H1 (cell line): ENCODE data around the gene RENBP. TPM values are rescaled to one million over a fixed set of nuclear protein-coding genes. Genes with fewer than 3 reads are reported as not detected.

Source experiments
- EP300 ChIP-seq, 2 experiments: IDR thresholded peaks; 1 replicate in 1 of 2; 2 replicates in 1 of 2; pipeline ENCODE4 v1.6.1; 2011 to 2012; ENCODE audit warnings: low read depth in 2 of 2, low read length in 2 of 2, mild to moderate bottlenecking in 2 of 2, borderline replicate concordance in 1 of 2, inconsistent platforms in 1 of 2, moderate library complexity in 1 of 2
- GABPA ChIP-seq: IDR thresholded peaks from 2 replicates; pipeline ENCODE4 v1.6.1; 2011; ENCODE audit warnings: mild to moderate bottlenecking, low read length, moderate library complexity, borderline replicate concordance; ENCODE audit not compliant: insufficient read depth
- ZNF274 ChIP-seq: IDR thresholded peaks from 2 replicates; pipeline ENCODE4 v1.7.0; 2012; ENCODE audit warnings: low read length, borderline replicate concordance; ENCODE audit errors: extremely low read depth
- polyA plus RNA-seq, 7 experiments: library from polyadenylated mRNA; depleted of rRNA in 3 of 7; stranded (reverse) in 5 of 7; unstranded in 2 of 7; fragments of >200 nt in 5 of 7; fragments of 200-250 nt in 2 of 7; gene quantifications; 1 replicate in 5 of 7; 2 replicates in 1 of 7; 4 replicates in 1 of 7; pipeline versions ENCODE4 v1.2.1 to v1.2.3, GENCODE V29; 2011 to 2013; ENCODE audit warnings: missing spikeins in 2 of 7, mixed read lengths in 2 of 7
- total RNA-seq: library from RNA; stranded (reverse); fragmentation: NEBNext Ultra II Directional; extraction: Animal tissue kit (Norgen Biotek cat#: 25700); gene quantifications from 2 replicates; pipeline ENCODE4 v1.2.1, GENCODE V29; 2021

Gene RENBP
- total and polyA plus RNA-seq, 2 of the 8 experiments (the other 6 are each of a cell fraction or from before 2014, with no cell fraction given), result 12.4 to 21.8 TPM

DNA sequence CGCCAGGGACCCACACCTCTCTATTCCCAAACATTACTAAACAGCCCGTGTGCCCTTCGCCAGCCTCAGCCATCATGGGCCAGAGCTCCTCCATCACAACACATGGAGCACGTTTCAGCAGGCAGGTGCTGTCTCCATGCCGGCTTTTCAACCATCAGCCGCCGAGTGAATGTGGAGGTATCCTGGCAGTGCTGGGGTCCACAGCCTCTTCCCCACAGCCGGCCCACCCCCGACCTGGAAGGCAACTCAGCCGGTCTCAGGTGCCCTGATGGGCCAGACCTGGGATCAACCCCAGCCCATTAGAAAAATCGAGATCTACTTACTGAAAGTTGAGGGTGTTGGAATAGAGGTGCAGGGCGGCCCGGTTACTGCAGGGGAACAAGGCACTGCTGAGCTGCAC is 12.7 kb downstream of the RENBP start (continued):
- no peak for TF ChIP-seq EP300 (IDR thresholded peaks at IDR 0.05; ENCODE audit: borderline replicate concordance in 1 of 2, low read depth in 2 of 2, low read length in 2 of 2)
- no peak for TF ChIP-seq ZNF274
- TF ChIP-seq GABPA, result no peak
